H1 (cell line): ENCODE data around the gene ABTB1. TPM values are rescaled to one million over a fixed set of nuclear protein-coding genes. Genes with fewer than 3 reads are reported as not detected.

Experiments used
- CBX8 ChIP-seq: fragments of 300-800, 300-1000 bp; sonication (generic); IDR thresholded peaks from 2 replicates; pipeline ENCODE4 v1.7.1; 2016; ENCODE audit warnings: low read depth, low read length, borderline replicate concordance
- CREB1 ChIP-seq: IDR thresholded peaks from 2 replicates; pipeline ENCODE4 v1.6.1; 2012; ENCODE audit warnings: inconsistent platforms
- KDM5A ChIP-seq: fragments of 200-600 bp; IDR thresholded peaks from 2 replicates; pipeline ENCODE4 v1.7.1; 2012; ENCODE audit warnings: mild to moderate bottlenecking, low read length, inconsistent platforms, mixed read lengths
- RFX5 ChIP-seq: IDR thresholded peaks from 2 replicates; pipeline ENCODE4 v1.6.1; 2011; ENCODE audit warnings: low read depth, low read length, improper control_type of control experiment, borderline replicate concordance
- SAP30 ChIP-seq: fragments of 300-600 bp; sonication (generic); IDR thresholded peaks from 2 replicates; pipeline ENCODE4 v1.7.1; 2012; ENCODE audit warnings: low read length, moderate library complexity, mild to moderate bottlenecking, inconsistent platforms; ENCODE audit not compliant: insufficient read depth, insufficient replicate concordance
- SUZ12 ChIP-seq: fragments of 200-600 bp; sonication (generic); IDR thresholded peaks from 2 replicates; pipeline ENCODE4 v1.6.1; 2012; ENCODE audit warnings: mild to moderate bottlenecking, inconsistent platforms, low read length, moderate library complexity, mixed read lengths
- polyA plus RNA-seq, 7 experiments: library from polyadenylated mRNA; depleted of rRNA in 3 of 7; stranded (reverse) in 5 of 7; unstranded in 2 of 7; fragments of >200 nt in 5 of 7; fragments of 200-250 nt in 2 of 7; gene quantifications; 1 replicate in 5 of 7; 2 replicates in 1 of 7; 4 replicates in 1 of 7; pipeline versions ENCODE4 v1.2.1 to v1.2.3, GENCODE V29; 2011 to 2013; ENCODE audit warnings: missing spikeins in 2 of 7, mixed read lengths in 2 of 7
- total RNA-seq: library from RNA; stranded (reverse); fragmentation: NEBNext Ultra II Directional; extraction: Animal tissue kit (Norgen Biotek cat#: 25700); gene quantifications from 2 replicates; pipeline ENCODE4 v1.2.1, GENCODE V29; 2021
- TF ChIP-seq, protein P1 (sequence below): fragments of 300-600 bp; sonication (generic); IDR thresholded peaks from 2 replicates; pipeline ENCODE4 v1.7.1; 2012; ENCODE audit warnings: low read length, moderate library complexity, mild to moderate bottlenecking, inconsistent platforms; ENCODE audit not compliant: insufficient replicate concordance
- TF ChIP-seq, protein P2 (sequence below): IDR thresholded peaks from 2 replicates; pipeline ENCODE4 v1.6.1; 2012; ENCODE audit warnings: inconsistent platforms

The ABTB1 gene
- total and polyA plus RNA-seq, 2 of the 8 experiments (the other 6 are each of a cell fraction or from before 2014, with no cell fraction given), result 7.1 to 9.4 TPM

DNA sequence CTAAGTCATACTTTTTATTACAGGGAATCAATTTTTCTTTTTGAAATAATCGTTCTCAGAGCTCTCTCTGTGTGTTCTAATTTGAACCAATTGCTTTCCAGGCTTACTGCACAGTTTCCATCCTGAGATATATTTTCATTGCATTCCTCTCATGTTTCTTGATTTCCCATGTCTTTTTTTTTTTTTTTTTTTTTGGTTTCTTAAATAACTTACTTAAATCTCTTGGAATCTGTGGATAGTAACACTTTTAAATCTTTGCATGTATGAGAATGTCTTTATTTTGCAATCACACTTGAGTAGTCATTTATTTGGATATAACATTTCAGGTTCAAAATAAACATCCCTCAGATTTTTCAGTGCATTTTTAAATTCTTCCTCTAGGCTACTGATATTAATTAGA is 14.5 kb upstream of the ABTB1 start (continued):
- no peak for TF ChIP-seq RFX5
- TF ChIP-seq, protein P1, sequence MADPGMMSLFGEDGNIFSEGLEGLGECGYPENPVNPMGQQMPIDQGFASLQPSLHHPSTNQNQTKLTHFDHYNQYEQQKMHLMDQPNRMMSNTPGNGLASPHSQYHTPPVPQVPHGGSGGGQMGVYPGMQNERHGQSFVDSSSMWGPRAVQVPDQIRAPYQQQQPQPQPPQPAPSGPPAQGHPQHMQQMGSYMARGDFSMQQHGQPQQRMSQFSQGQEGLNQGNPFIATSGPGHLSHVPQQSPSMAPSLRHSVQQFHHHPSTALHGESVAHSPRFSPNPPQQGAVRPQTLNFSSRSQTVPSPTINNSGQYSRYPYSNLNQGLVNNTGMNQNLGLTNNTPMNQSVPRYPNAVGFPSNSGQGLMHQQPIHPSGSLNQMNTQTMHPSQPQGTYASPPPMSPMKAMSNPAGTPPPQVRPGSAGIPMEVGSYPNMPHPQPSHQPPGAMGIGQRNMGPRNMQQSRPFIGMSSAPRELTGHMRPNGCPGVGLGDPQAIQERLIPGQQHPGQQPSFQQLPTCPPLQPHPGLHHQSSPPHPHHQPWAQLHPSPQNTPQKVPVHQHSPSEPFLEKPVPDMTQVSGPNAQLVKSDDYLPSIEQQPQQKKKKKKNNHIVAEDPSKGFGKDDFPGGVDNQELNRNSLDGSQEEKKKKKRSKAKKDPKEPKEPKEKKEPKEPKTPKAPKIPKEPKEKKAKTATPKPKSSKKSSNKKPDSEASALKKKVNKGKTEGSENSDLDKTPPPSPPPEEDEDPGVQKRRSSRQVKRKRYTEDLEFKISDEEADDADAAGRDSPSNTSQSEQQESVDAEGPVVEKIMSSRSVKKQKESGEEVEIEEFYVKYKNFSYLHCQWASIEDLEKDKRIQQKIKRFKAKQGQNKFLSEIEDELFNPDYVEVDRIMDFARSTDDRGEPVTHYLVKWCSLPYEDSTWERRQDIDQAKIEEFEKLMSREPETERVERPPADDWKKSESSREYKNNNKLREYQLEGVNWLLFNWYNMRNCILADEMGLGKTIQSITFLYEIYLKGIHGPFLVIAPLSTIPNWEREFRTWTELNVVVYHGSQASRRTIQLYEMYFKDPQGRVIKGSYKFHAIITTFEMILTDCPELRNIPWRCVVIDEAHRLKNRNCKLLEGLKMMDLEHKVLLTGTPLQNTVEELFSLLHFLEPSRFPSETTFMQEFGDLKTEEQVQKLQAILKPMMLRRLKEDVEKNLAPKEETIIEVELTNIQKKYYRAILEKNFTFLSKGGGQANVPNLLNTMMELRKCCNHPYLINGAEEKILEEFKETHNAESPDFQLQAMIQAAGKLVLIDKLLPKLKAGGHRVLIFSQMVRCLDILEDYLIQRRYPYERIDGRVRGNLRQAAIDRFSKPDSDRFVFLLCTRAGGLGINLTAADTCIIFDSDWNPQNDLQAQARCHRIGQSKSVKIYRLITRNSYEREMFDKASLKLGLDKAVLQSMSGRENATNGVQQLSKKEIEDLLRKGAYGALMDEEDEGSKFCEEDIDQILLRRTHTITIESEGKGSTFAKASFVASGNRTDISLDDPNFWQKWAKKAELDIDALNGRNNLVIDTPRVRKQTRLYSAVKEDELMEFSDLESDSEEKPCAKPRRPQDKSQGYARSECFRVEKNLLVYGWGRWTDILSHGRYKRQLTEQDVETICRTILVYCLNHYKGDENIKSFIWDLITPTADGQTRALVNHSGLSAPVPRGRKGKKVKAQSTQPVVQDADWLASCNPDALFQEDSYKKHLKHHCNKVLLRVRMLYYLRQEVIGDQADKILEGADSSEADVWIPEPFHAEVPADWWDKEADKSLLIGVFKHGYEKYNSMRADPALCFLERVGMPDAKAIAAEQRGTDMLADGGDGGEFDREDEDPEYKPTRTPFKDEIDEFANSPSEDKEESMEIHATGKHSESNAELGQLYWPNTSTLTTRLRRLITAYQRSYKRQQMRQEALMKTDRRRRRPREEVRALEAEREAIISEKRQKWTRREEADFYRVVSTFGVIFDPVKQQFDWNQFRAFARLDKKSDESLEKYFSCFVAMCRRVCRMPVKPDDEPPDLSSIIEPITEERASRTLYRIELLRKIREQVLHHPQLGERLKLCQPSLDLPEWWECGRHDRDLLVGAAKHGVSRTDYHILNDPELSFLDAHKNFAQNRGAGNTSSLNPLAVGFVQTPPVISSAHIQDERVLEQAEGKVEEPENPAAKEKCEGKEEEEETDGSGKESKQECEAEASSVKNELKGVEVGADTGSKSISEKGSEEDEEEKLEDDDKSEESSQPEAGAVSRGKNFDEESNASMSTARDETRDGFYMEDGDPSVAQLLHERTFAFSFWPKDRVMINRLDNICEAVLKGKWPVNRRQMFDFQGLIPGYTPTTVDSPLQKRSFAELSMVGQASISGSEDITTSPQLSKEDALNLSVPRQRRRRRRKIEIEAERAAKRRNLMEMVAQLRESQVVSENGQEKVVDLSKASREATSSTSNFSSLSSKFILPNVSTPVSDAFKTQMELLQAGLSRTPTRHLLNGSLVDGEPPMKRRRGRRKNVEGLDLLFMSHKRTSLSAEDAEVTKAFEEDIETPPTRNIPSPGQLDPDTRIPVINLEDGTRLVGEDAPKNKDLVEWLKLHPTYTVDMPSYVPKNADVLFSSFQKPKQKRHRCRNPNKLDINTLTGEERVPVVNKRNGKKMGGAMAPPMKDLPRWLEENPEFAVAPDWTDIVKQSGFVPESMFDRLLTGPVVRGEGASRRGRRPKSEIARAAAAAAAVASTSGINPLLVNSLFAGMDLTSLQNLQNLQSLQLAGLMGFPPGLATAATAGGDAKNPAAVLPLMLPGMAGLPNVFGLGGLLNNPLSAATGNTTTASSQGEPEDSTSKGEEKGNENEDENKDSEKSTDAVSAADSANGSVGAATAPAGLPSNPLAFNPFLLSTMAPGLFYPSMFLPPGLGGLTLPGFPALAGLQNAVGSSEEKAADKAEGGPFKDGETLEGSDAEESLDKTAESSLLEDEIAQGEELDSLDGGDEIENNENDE, result no peak
- no peak for TF ChIP-seq CBX8
- TF ChIP-seq, protein P2, sequence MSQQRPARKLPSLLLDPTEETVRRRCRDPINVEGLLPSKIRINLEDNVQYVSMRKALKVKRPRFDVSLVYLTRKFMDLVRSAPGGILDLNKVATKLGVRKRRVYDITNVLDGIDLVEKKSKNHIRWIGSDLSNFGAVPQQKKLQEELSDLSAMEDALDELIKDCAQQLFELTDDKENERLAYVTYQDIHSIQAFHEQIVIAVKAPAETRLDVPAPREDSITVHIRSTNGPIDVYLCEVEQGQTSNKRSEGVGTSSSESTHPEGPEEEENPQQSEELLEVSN, result no peak
- no peak for TF ChIP-seq KDM5A
- TF ChIP-seq SUZ12, result no peak
- no peak for TF ChIP-seq SAP30
- no peak for TF ChIP-seq CREB1
